OCI-LY1 (cell line): ENCODE results near the gene CD3D.

Experiments
- EZH2 ChIP-seq: fragments of 200-600 bp; sonication (generic), shearing (Covaris generic); IDR thresholded peaks from 2 replicates; pipeline ENCODE4 v1.8.0; 2017; ENCODE audit warnings: borderline replicate concordance, mixed run types, mild to moderate bottlenecking, antibody characterized with exemption, low read length, moderate library complexity, mixed read lengths
- TF ChIP-seq, protein P1 (sequence below): fragments of 200-600 bp; sonication (generic), shearing (Covaris generic); IDR thresholded peaks from 2 replicates; pipeline ENCODE4 v1.5.1; 2017; ENCODE audit warnings: mild to moderate bottlenecking, antibody characterized with exemption, low read length, moderate library complexity, mixed read lengths

GRCh38 chr11:118373263-118373662, 30.8 kb upstream of the CD3D start:
- no peak for TF ChIP-seq EZH2
- TF ChIP-seq, protein P1, sequence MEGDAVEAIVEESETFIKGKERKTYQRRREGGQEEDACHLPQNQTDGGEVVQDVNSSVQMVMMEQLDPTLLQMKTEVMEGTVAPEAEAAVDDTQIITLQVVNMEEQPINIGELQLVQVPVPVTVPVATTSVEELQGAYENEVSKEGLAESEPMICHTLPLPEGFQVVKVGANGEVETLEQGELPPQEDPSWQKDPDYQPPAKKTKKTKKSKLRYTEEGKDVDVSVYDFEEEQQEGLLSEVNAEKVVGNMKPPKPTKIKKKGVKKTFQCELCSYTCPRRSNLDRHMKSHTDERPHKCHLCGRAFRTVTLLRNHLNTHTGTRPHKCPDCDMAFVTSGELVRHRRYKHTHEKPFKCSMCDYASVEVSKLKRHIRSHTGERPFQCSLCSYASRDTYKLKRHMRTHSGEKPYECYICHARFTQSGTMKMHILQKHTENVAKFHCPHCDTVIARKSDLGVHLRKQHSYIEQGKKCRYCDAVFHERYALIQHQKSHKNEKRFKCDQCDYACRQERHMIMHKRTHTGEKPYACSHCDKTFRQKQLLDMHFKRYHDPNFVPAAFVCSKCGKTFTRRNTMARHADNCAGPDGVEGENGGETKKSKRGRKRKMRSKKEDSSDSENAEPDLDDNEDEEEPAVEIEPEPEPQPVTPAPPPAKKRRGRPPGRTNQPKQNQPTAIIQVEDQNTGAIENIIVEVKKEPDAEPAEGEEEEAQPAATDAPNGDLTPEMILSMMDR, result no peak
